ENCODE data around the gene TNRC6C. TPM values are rescaled to one million over a fixed set of nuclear protein-coding genes. Genes with fewer than 3 reads are reported as not detected.
A peak's percentile ranks its signal among the peaks of the same experiment; 100 is the strongest.
"Not testable (repeated sequence)": the region's sequence is repeated elsewhere in the genome, so short reads cannot be mapped to it uniquely, and the experiment has no call there.

TNRC6C gene
- total RNA-seq, 1 donor from 2014 or later = 7.5 TPM

GRCh38 chr17:77962348-77962747 lies 3.8 kb downstream of the TNRC6C start:
- DNase-seq (ENCODE audit: low read depth in 2 of 2) = no peak

GRCh38 chr17:77963441-77963840 lies 4.9 kb downstream of the TNRC6C start:
- peak; percentile 11 to 69 for DNase-seq (ENCODE audit: low read depth in 2 of 2)

GRCh38 chr17:77965352-77965751 lies 6.8 kb downstream of the TNRC6C start:
- no peak for DNase-seq (ENCODE audit: low read depth in 2 of 2)

- DNase-seq (ENCODE audit: low read depth in 2 of 2) = no peak
Observed at GRCh38 chr17:77966476-77966875, 8.0 kb downstream of the TNRC6C start.

DNA sequence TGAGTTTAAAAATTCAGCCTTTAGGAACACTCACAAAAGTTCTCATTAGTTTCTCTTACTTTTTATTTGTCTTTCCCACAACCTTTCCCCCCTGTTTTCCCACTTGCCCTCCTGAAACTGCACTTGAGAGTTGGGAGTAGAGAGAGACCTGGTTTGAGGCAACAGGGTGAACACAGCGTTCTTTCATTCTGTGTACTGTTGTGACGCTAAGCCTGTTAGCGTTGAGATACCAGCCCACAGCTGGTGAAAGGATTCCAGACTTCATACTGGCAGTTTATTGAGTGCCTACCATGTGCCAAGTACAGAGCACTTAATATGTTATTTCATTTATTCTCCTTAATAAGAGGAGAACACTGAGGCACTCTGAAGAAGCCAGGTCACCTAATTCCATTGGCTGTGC lies 10.3 kb downstream of the TNRC6C start:
- no peak for DNase-seq (ENCODE audit: low read depth in 2 of 2)

GRCh38 chr17:77972271-77972670 lies 13.8 kb downstream of the TNRC6C start:
- DNase-seq (ENCODE audit: low read depth in 2 of 2) = not testable (repeated sequence)

- no peak for DNase-seq (ENCODE audit: low read depth in 2 of 2)
Observed at GRCh38 chr17:77973953-77974352, 15.4 kb downstream of the TNRC6C start.

GRCh38 chr17:77974396-77974795 lies 15.9 kb downstream of the TNRC6C start:
- no peak for DNase-seq (ENCODE audit: low read depth in 2 of 2)

GRCh38 chr17:77982430-77982829 lies 23.9 kb downstream of the TNRC6C start:
- DNase-seq (ENCODE audit: low read depth in 2 of 2) = not testable (repeated sequence)

DNA sequence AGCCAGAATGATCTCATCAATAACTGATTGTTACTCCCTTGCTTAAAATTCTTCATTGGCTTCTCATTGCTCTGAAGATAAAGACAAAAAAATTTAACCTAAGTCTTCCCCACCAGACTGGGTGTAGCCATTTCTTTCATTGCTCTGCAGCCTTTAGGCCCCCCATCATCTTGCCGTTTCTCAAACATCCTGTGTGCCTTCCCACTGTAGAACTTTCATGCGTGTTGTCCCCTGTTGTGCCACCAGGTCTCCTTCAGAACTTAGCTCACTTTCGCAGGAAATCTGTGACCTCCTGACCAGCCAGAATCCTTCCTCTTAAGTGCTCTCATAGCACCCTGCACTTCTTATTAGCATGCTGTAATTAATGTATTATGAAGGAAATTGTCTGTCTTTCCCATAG lies 31.8 kb downstream of the TNRC6C start:
- no peak for DNase-seq (ENCODE audit: low read depth in 2 of 2)

GRCh38 chr17:77993735-77994134 lies 35.2 kb downstream of the TNRC6C start:
- DNase-seq (ENCODE audit: low read depth in 2 of 2) = not testable (repeated sequence)

DNA sequence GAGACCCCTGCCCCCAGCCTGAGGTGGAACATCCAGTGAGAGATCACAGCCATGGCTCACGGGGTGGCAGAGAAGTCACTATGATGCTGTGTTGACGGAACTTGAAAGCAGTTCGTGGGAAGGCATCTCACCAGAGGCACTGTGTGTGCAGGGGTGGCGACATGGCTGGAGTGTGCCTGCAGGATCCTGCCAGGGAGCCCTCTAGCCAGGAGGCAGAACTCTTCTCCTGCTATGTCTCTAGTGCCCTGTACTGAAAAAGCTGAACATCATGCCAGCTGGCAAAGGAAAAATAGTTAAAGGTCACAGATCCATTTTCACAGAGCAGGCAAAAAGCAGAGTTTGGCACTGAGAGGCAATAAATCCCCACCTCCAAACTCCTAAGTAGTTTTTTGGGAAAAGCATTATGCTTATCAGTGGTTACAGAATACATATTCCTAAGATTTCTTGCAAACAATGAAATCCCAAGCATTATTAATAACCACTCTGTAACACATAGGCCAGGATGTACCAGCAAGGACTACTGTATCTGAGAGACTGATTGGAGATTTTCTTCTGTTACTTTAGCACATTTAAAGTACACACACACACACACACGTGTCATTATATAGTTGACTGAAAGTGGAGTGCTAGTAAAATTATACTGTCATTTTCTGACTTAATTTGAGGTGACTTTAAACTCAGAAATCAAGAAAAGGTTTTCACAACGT lies 36.8 kb downstream of the TNRC6C start:
- DNase-seq (ENCODE audit: low read depth in 2 of 2) = peak in 1 of 2 donors; percentile 28

DNA sequence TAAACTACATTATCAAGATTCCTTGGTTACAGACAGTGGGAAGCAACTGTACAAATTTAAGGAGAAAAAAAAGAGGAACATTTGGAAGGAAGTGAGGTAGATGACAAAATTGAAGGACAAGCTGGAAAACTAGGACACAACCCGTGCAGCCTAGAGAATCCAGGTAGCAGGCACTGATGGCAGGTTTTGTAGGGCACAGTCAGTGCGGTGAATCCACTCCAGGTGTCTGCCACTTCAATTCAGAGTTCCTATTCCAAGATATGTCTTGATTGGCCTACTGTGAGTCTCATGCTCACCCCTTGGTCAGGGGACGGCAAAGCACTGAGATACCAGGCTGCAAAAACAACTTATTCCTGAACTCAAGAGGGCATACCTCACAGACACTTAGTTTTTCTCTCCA lies 37.8 kb downstream of the TNRC6C start:
- no peak for DNase-seq (ENCODE audit: low read depth in 2 of 2)

DNA sequence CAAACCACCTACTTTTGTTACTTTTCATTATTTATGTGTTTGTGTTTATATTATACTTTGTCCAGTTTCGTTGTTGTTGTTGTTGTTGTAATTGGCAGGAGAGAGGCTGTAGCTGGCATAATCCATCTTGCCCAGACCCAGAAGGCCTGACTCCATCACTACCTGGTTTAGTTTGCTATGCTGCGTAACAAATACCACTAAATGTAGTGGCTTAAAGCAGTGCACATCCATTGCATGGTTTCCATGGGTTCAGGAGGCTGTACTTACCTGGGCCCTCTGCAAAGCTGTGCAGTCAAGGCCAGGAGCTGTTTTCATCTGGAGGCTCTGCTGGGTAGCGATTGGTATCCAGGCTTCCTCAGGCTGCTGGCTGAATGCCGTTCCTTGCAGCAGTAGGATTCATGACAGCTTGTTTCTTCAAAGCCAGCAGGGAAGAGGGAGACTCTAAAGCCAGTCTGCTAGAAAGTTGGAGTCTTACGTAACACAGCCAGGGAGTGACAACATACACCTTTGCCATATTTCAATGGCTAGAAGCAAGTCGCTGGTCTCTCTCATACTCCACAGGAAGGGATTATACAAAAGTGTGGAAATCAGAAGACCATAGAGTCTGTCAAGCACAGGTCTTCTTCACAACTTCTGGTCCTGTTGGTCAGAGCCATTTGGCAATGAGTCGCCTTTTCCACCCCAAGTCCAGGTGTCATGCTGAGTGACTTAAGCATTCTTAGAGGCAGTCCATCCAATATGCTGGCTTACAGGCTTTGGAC lies 41.1 kb downstream of the TNRC6C start:
- DNase-seq (ENCODE audit: low read depth in 2 of 2) = peak; percentile 22 to 39

GRCh38 chr17:78000341-78000740 lies 41.8 kb downstream of the TNRC6C start:
- DNase-seq (ENCODE audit: low read depth in 2 of 2) = peak; percentile 51 to 81

DNA sequence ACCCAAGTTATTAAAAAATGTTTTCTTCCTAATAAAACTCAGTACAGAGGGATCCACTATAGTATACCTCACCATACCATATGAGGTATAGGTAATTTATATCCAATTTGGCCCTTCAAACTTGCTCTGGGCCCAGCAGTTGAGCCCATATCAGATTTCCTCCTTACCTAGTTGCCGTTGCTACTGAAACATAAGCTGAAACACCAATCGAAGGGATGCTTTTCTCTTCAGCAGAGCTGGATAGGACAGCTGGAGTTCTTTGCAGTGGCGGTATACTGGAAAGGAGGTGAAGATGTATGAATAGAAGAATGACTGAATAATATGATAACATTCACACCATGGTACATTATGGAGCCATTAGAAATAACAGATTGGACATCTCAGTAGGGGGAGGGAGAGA lies 42.7 kb downstream of the TNRC6C start:
- peak; percentile 7 to 48 for DNase-seq (ENCODE audit: low read depth in 2 of 2)

GRCh38 chr17:78001612-78002011 lies 43.1 kb downstream of the TNRC6C start:
- peak in 1 of 2 donors; percentile 11 for DNase-seq (ENCODE audit: low read depth in 2 of 2)

DNA sequence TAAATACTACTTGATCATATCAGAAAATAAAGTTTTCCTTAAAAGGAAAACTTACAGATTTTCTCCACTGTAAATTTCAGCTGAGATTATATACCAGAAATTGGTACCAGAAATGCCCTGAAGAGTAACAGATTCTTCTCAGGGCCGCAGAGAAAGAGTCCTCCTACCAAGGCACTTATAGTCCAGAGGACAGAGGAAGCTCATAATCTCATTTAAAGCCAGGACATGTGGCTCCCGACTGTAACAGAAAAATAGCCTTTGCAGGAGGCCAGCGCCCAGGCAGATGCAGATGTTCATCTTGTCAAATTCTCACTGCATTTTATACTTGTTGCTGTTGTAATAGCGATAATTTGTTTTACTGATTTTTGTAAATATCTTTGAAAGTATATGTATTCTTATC lies 43.7 kb downstream of the TNRC6C start:
- no peak for DNase-seq (ENCODE audit: low read depth in 2 of 2)

GRCh38 chr17:78005452-78006171 lies 47.1 kb downstream of the TNRC6C start:
- DNase-seq (ENCODE audit: low read depth in 2 of 2) = no peak

DNA sequence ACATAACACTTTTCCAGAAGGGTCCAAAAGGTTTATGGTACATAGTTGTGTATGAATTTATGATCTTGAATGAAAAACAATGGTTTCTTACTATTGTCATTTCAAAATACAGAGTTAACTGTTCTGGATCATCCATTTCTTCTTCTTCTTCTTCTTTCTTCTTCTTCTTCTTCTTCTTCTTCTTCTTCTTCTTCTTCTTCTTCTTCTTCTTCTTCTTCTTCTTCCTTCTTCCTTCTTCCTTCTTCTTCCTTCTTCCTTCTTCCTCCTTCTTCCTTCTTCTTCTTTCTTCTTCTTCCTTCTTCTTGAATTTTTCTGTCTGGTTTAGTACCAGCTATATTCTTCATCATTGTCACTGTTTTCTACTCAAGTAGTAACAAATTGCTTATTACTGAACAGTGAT lies 47.8 kb downstream of the TNRC6C start:
- DNase-seq (ENCODE audit: low read depth in 2 of 2) = no peak

DNA sequence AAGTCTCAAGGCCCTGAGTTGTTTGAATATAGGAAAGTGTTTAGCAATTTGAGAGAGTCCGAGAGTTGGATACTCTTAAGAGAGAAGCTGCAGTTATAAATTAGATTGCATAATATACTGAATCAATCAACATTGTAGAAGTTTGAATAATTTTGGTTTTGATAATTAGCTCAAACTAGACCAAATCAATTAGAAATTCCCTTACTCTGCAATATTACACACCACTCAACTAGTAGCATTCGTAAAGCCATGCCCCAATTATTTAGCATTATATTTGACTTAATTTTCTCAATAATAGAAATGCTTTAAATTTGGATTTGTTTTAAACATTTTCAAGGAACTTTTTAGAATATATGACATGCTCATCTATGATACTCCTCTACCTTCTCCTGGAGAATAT lies 49.1 kb downstream of the TNRC6C start:
- no peak for DNase-seq (ENCODE audit: low read depth in 2 of 2)

- no peak for DNase-seq (ENCODE audit: low read depth in 2 of 2)
Observed at GRCh38 chr17:78010759-78011158, 52.3 kb downstream of the TNRC6C start.
